Peyer's patch (tissue), 4 donors: ENCODE data around the gene AP4M1. TPM values are rescaled to one million over a fixed set of nuclear protein-coding genes. Genes with fewer than 3 reads are reported as not detected.

ENCODE experiments used
- DNase-seq, 3 donors: peaks; one replicate each; pipeline ENCODE4 v3.0.0-alpha.2; 2017 to 2019
- H3K27ac ChIP-seq, 4 donors: fragments of 200-600 bp; sonication (generic); one replicate each; pipeline ENCODE4 v1.5.1; 2016 to 2019
- H3K27me3 ChIP-seq, 2 donors: fragments of 200-600 bp; sonication (generic); one replicate each; pipeline ENCODE4 v1.5.1; 2019
- H3K36me3 ChIP-seq, 3 donors: fragments of 200-600 bp; sonication (generic); one replicate each; pipeline ENCODE4 v1.5.1; 2016 to 2019
- H3K4me1 ChIP-seq, 4 donors: fragments of 200-600 bp; sonication (generic); one replicate each; pipeline ENCODE4 v1.5.1; 2016 to 2019
- H3K4me3 ChIP-seq, 4 donors: fragments of 200-600 bp; sonication (generic); 1 replicate in 3 of 4; 2 replicates in 1 of 4; pipeline ENCODE4 v1.5.1; 2016 to 2019; ENCODE audit warnings: mild to moderate bottlenecking in 1 of 4
- H3K9me3 ChIP-seq, 4 donors: fragments of 200-600 bp; sonication (generic); one replicate each; pipeline ENCODE4 v1.5.1; 2016 to 2019; ENCODE audit warnings: mild to moderate bottlenecking in 1 of 4
- POLR2A ChIP-seq, 2 donors: fragments of 450-650 bp; IDR thresholded peaks; one replicate each; pipeline ENCODE4 v1.5.1; 2017; ENCODE audit warnings: antibody characterized with exemption in 2 of 2, mild to moderate bottlenecking in 2 of 2, moderate library complexity in 2 of 2
- total RNA-seq, 4 donors: library from RNA; depleted of rRNA; stranded (reverse); fragments of >200 nt; gene quantifications; one replicate each; pipeline ENCODE4 v1.1.0, GENCODE V29; 2016
- TF ChIP-seq, protein P1 (sequence below), 6 experiments: fragments of 450-650 bp in 4 of 6; fragments of 200-600 bp in 2 of 6; sonication (generic) in 1 of 6; IDR thresholded peaks; one replicate each; pipeline ENCODE4 v1.5.1; 2017 to 2019; ENCODE audit warnings: antibody characterized with exemption in 6 of 6, mild to moderate bottlenecking in 3 of 6, moderate library complexity in 1 of 6

Gene AP4M1
- total RNA-seq, 4 donors from 2014 or later = 28.7 to 119 (median 33.6) TPM

DNA sequence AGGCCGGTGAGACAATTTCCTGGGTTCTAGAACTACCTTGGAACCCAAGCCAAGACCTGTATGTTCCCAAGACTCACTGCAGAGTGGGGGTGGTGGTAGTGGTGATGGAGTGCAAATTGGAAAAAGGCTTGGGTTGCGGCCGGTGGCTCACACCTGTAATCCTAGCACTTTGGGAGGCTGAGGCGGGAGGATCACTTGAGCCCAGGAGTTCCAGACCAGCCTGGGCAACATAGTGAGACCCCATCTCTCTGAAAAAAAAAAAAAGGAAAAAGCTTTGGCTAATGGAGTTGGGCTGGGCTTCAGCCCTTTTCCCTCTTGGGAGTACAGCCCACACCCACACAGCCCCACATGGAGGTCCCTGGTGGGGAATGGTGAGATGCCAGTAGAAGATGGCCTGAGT lies 4.1 kb downstream of the AP4M1 start:
- peaks cover 0 to 8% (median 2%) of the 10 kb centered on the region in 4 donors for H3K4me1 ChIP-seq
- TF ChIP-seq, protein P1, sequence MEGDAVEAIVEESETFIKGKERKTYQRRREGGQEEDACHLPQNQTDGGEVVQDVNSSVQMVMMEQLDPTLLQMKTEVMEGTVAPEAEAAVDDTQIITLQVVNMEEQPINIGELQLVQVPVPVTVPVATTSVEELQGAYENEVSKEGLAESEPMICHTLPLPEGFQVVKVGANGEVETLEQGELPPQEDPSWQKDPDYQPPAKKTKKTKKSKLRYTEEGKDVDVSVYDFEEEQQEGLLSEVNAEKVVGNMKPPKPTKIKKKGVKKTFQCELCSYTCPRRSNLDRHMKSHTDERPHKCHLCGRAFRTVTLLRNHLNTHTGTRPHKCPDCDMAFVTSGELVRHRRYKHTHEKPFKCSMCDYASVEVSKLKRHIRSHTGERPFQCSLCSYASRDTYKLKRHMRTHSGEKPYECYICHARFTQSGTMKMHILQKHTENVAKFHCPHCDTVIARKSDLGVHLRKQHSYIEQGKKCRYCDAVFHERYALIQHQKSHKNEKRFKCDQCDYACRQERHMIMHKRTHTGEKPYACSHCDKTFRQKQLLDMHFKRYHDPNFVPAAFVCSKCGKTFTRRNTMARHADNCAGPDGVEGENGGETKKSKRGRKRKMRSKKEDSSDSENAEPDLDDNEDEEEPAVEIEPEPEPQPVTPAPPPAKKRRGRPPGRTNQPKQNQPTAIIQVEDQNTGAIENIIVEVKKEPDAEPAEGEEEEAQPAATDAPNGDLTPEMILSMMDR (IDR thresholded peaks at IDR 0.05) = no peak
- no peak for TF ChIP-seq POLR2A (IDR thresholded peaks at IDR 0.05)

DNA sequence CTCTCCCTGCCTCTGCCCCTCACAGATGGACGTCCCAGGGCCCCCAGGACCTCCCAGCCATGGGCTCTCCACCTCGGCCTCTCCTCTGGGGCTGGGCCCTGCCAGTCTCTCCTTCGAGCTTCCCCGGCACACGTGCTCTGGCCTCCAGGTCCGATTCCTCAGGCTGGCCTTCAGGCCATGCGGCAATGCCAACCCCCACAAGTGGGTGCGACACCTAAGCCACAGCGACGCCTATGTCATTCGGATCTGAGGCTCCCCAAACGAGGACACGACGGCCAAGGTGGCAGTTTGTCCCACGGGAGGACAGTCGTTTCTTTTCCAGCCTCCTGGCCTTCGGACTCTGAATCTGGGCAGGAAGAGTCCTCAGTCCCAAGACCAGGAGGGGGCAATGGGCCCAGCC lies 5.2 kb downstream of the AP4M1 start:
- H3K4me3 ChIP-seq = no peak overlapping the region
- H3K27ac ChIP-seq = no peak overlapping the region
- TF ChIP-seq POLR2A (IDR thresholded peaks at IDR 0.05) = no peak
- H3K36me3 ChIP-seq = peaks cover 0 to 81% (median 0%) of the 10 kb centered on the region in 3 donors
- peaks cover 0 to 8% (median 2%) of the 10 kb centered on the region in 4 donors for H3K4me1 ChIP-seq
- no peaks in the 10 kb centered on the region for H3K9me3 ChIP-seq
- no peaks in the 10 kb centered on the region for H3K27me3 ChIP-seq
- no peak for DNase-seq

More for the DNA sequence above, 4.1 kb downstream of the AP4M1 start:
- H3K4me3 ChIP-seq = no peak overlapping the region
- H3K27ac ChIP-seq = no peak overlapping the region
- no peaks in the 10 kb centered on the region for H3K9me3 ChIP-seq
- no peak for DNase-seq
- H3K36me3 ChIP-seq = peaks cover 0 to 70% (median 0%) of the 10 kb centered on the region in 3 donors
- H3K27me3 ChIP-seq = no peaks in the 10 kb centered on the region

DNA sequence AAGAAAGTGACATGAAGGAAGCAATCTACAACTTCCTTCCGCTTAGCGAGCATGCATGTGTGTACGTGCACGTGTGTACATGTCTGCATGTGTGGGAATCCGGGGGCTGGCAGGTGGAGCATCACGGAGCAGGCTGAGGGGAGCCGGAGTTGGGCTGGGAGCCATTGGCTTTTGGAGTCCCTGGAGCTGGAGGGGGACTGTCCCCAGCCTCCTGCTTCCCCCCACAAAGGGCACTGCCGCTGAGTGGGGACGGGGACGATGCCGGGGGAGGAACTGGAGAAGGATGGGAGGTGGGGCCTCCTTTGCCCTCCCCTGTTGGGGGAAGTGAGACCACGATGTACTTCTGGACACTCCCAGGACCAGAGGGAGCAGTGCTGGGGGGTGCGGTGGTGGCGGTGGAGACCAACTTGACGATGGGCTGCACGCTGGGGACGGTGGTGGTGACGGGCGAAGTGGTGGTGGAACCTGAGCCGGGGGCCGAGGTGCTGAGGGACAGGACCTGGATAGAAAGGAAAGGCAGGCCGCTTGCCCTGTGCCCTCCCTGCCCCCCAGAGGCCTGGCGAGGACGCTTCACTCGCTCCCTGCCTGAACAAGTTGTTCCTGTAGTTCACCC lies 5.8 kb downstream of the AP4M1 start:
- no peak for DNase-seq
- H3K9me3 ChIP-seq = no peaks in the 10 kb centered on the region
- H3K27me3 ChIP-seq = no peaks in the 10 kb centered on the region
- no peak for TF ChIP-seq POLR2A (IDR thresholded peaks at IDR 0.05)
- TF ChIP-seq, protein P1 (IDR thresholded peaks at IDR 0.05) = no peak
- H3K36me3 ChIP-seq = peaks cover 0 to 87% (median 0%) of the 10 kb centered on the region in 3 donors
- H3K4me3 ChIP-seq = no peak overlapping the region
- no peak overlapping the region for H3K27ac ChIP-seq
- peaks cover 0 to 6% (median 1%) of the 10 kb centered on the region in 4 donors for H3K4me1 ChIP-seq

DNA sequence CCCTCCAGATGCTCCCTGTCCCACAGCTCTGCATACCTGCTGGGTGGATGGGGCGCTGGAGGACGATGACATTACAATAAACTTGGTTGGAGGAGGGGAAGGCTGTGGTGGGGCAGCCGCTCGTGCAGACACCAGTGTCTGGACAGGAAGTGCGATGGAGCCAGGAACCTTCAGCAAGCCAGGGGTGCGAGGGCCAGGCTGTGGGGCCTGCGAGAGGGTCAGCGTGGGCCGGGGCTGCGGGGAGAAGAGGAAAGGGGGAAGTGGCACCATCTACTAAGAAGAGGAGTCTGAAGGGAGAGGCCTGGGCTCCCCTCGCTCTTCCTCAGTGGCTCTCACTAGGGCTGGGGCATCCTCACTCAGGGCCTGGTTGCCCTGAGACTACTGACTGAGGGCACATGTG lies 6.4 kb downstream of the AP4M1 start:
- no peaks in the 10 kb centered on the region for H3K27me3 ChIP-seq
- no peak overlapping the region for H3K27ac ChIP-seq
- TF ChIP-seq, protein P1 (IDR thresholded peaks at IDR 0.05) = no peak
- TF ChIP-seq POLR2A (IDR thresholded peaks at IDR 0.05) = no peak
- no peaks in the 10 kb centered on the region for H3K4me1 ChIP-seq
- H3K4me3 ChIP-seq = no peak overlapping the region
- peaks cover 0 to 93% (median 0%) of the 10 kb centered on the region in 3 donors for H3K36me3 ChIP-seq
- no peaks in the 10 kb centered on the region for H3K9me3 ChIP-seq
- no peak for DNase-seq

DNA sequence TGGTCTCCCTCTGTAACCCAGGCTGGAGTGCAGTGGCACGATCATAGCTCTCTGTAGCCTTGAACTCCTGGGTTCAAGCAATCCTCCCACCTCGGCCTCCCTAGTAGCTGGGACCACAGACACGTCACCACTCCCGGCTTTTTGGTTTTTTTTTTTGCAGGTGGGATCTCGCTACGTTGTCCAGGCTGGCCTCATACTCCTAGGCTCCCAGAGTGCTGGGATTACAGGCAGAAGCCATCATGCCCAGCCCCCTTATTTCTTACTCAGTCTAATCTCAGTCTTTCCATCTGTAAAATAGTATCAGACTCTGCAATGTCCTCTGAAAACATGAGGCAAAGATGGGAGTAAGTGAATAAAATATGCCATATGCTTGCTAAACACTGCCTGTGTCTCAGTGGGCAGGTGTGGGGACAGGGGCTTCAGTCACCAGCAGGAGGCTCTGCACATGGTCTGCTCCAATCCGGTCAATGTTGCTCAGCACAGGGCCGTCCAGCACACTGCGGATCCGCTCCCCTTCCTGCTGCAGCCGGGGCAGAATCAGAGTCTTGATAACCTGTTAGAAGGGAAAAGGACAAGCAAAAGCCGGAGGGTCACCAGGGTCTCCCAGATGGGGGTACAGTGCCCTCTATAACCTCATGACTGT lies 8.2 kb downstream of the AP4M1 start:
- DNase-seq = no peak
- H3K27me3 ChIP-seq = no peaks in the 10 kb centered on the region
- H3K27ac ChIP-seq = no peak overlapping the region
- H3K4me3 ChIP-seq = no peak overlapping the region
- no peak for TF ChIP-seq POLR2A (IDR thresholded peaks at IDR 0.05)
- TF ChIP-seq, protein P1 (IDR thresholded peaks at IDR 0.05) = no peak
- H3K9me3 ChIP-seq = no peaks in the 10 kb centered on the region
- no peaks in the 10 kb centered on the region for H3K4me1 ChIP-seq
- H3K36me3 ChIP-seq = peaks cover 0 to 94% (median 0%) of the 10 kb centered on the region in 3 donors

DNA sequence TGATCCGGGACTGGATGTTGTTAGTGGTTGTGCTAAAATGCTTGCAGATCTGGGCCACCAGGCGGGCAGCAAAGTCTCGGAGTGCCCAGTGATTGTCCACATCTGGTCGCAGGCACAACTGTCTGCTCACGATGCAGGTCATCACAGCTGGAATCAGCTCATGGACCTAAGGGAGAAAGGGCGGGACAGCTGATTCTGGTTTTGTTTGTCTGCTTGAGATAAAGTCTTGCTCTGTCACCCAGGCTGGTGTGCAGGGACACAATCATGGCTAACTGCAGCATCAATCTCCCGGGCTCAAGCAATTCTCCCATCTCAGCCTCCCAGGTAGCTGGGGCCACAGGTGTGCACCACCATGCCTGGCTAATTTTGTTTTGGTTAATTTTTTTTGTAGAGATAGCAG lies 9.7 kb downstream of the AP4M1 start:
- DNase-seq = no peak
- no peak for TF ChIP-seq POLR2A (IDR thresholded peaks at IDR 0.05)
- TF ChIP-seq, protein P1 (IDR thresholded peaks at IDR 0.05) = no peak
- Histone ChIP-seq H3K9me3 (no peaks in the 10 kb centered on the region), H3K4me3 (no peak overlapping the region), H3K27me3 (no peaks in the 10 kb centered on the region), H3K4me1 (no peaks in the 10 kb centered on the region), H3K27ac (no peak overlapping the region), H3K36me3 (peaks cover 0 to 81% (median 0%) of the 10 kb centered on the region in 3 donors)
